ENCODE data around the gene MBD4. TPM values are rescaled to one million over a fixed set of nuclear protein-coding genes. Genes with fewer than 3 reads are reported as not detected.

Gene MBD4
- total RNA-seq, 6 experiments from 2014 or later = 16.9 to 26.1 (median 25.3) TPM

- intact Hi-C loops (cut with DNase I) = no loop called here
- no peaks in the 10 kb centered on the region for H3K27me3 ChIP-seq
- DNase-seq (peak in 1 of 3 donors; percentile 42), ATAC-seq (peak; percentile 42 to 76 (median 62))
- WGBS (ENCODE audit: insufficient coverage, low coverage, low lambda C conversion rate, missing lambda C conversion rate) = 63% methylated on average over 14 of the region's 14 CpGs
- H3K36me3 ChIP-seq = no peaks in the 10 kb centered on the region
- no peaks in the 10 kb centered on the region for H3K9me3 ChIP-seq
- peak overlapping the region in 2 of 3 donors; percentile 17 to 72 for H3K27ac ChIP-seq
- TF ChIP-seq POLR2A (IDR thresholded peaks at IDR 0.05) = no peak
- no peak for TF ChIP-seq CTCF (IDR thresholded peaks at IDR 0.05)
- H3K4me1 ChIP-seq = peaks cover 0 to 12% (median 5%) of the 10 kb centered on the region in 4 donors
- peak overlapping the region in 1 of 3 donors; percentile 38 for H3K4me3 ChIP-seq
Observed at GRCh38 chr3:129418041-129418973, 21.4 kb downstream of the MBD4 start.

- H3K9me3 ChIP-seq = no peaks in the 10 kb centered on the region
- TF ChIP-seq POLR2A (IDR thresholded peaks at IDR 0.05) (no peak), CTCF (IDR thresholded peaks at IDR 0.05) (no peak)
- no peaks in the 10 kb centered on the region for H3K27me3 ChIP-seq
- intact Hi-C loops (cut with DNase I) = no loop called here
- 17% methylated on average over 1 of the region's 1 CpG for WGBS (ENCODE audit: insufficient coverage, low coverage, low lambda C conversion rate, missing lambda C conversion rate)
- peak overlapping the region in 1 of 3 donors; percentile 72 for H3K27ac ChIP-seq
- peaks cover 0 to 19% (median 5%) of the 10 kb centered on the region in 4 donors for H3K4me1 ChIP-seq
- H3K4me3 ChIP-seq = peak overlapping the region in 1 of 3 donors; percentile 38
- DNase-seq (peak in 1 of 3 donors; percentile 18), ATAC-seq (peak; percentile 9 to 25 (median 17))
- H3K36me3 ChIP-seq = no peaks in the 10 kb centered on the region
Observed at GRCh38 chr3:129417326-129417725, 22.4 kb downstream of the MBD4 start.

GRCh38 chr3:129416415-129416814, 23.3 kb downstream of the MBD4 start:
- Histone ChIP-seq H3K27ac (no peak overlapping the region), H3K27me3 (no peaks in the 10 kb centered on the region), H3K9me3 (no peaks in the 10 kb centered on the region), H3K4me3 (no peak overlapping the region), H3K4me1 (peaks cover 0 to 19% (median 5%) of the 10 kb centered on the region in 4 donors), H3K36me3 (no peaks in the 10 kb centered on the region)
- TF ChIP-seq POLR2A (IDR thresholded peaks at IDR 0.05) (no peak), CTCF (IDR thresholded peaks at IDR 0.05) (no peak)
- DNase-seq = peak in 1 of 3 donors; percentile 11
- WGBS (ENCODE audit: insufficient coverage, low coverage, low lambda C conversion rate, missing lambda C conversion rate) = 83% methylated on average over 4 of the region's 4 CpGs
- intact Hi-C loops (cut with DNase I) = no loop called here
- ATAC-seq = no peak

GRCh38 chr3:129415830-129416229, 23.9 kb downstream of the MBD4 start:
- TF ChIP-seq CTCF (IDR thresholded peaks at IDR 0.05) = no peak
- no peak for TF ChIP-seq POLR2A (IDR thresholded peaks at IDR 0.05)
- Histone ChIP-seq H3K27me3 (no peaks in the 10 kb centered on the region), H3K9me3 (no peaks in the 10 kb centered on the region), H3K27ac (no peak overlapping the region), H3K4me1 (peaks cover 0 to 19% (median 5%) of the 10 kb centered on the region in 4 donors), H3K4me3 (no peak overlapping the region), H3K36me3 (no peaks in the 10 kb centered on the region)
- intact Hi-C loops (cut with DNase I) = no loop called here
- no peak for ATAC-seq
- no peak for DNase-seq
- WGBS (ENCODE audit: insufficient coverage, low coverage, low lambda C conversion rate, missing lambda C conversion rate) = 67% methylated on average over 1 of the region's 6 CpGs

Measured in right lobe of liver (tissue), 6 donors.